ENCODE measurements around the gene BCL2L12. TPM values are rescaled to one million over a fixed set of nuclear protein-coding genes. Genes with fewer than 3 reads are reported as not detected.

BCL2L12 gene
- total RNA-seq, 4 donors from 2014 or later: 4.2 to 9.9 (median 6.0) TPM

DNA sequence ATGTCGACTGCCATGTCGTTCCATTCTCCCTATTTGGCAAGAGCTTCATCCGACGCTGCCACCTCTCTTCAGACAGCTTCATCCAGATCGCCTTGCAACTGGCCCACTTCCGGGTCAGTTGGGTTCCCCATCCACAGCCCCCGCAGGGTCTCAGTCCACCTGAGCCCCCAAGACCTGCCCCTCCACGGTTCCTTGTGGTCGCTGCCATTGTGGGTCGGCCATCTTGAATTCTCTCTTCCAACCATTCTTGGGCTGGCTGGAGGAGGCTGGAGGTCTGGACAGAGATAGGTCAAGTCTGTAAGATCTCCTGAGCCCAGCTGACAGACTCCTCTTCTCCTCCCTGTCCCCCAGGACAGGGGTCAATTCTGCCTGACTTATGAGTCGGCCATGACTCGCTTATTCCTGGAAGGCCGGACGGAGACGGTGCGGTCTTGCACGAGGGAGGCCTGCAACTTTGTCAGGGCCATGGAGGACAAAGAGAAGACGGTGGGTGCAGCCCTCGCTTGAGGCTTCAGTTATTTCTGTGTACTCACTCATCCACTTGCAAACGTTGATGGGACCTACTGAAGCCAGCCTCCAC is 44.7 kb downstream of the BCL2L12 start:
- TF ChIP-seq, protein P1, sequence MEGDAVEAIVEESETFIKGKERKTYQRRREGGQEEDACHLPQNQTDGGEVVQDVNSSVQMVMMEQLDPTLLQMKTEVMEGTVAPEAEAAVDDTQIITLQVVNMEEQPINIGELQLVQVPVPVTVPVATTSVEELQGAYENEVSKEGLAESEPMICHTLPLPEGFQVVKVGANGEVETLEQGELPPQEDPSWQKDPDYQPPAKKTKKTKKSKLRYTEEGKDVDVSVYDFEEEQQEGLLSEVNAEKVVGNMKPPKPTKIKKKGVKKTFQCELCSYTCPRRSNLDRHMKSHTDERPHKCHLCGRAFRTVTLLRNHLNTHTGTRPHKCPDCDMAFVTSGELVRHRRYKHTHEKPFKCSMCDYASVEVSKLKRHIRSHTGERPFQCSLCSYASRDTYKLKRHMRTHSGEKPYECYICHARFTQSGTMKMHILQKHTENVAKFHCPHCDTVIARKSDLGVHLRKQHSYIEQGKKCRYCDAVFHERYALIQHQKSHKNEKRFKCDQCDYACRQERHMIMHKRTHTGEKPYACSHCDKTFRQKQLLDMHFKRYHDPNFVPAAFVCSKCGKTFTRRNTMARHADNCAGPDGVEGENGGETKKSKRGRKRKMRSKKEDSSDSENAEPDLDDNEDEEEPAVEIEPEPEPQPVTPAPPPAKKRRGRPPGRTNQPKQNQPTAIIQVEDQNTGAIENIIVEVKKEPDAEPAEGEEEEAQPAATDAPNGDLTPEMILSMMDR (IDR thresholded peaks at IDR 0.05): no peak

DNA sequence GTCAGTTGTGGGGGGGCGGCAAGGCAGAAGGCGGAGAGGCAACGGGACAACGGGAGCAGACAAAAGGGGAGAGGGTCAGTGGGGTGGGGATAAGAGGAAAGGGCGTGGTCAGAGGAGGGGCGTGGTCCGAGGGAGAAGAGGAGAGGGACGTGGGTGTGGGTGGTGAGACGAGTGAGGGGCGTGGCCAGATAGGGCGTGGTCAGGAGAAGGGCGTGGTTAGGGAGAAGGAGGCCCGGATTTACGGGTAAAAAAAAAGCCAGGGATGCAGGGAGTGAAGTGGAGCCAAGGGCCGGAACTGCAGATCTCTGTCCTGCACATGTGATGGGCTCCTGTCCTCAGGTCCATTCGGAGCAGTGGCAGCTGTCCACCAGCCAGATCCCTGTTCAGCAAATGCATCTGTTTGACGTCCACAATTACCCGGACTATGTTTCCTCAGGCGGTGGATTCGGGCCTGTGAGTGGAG is 46.7 kb downstream of the BCL2L12 start:
- 51% methylated on average over 20 of the region's 20 CpGs for WGBS
- no peaks in the 10 kb centered on the region for H3K27me3 ChIP-seq

More for the DNA sequence above, 44.7 kb downstream of the BCL2L12 start:
- intact Hi-C loops (cut with DNase I): no loop called here
- Histone ChIP-seq H3K27me3 (no peaks in the 10 kb centered on the region), H3K4me3 (no peak overlapping the region), H3K9me3 (no peaks in the 10 kb centered on the region), H3K27ac (replicated peaks in 1 of 4) (no peak overlapping the region), H3K4me1 (no peaks in the 10 kb centered on the region), H3K36me3 (peaks cover 0 to 3% (median 0%) of the 10 kb centered on the region in 4 donors)
- no peak for DNase-seq (ENCODE audit: extremely low spot score)
- 86% methylated on average over 20 of the region's 20 CpGs for WGBS

DNA sequence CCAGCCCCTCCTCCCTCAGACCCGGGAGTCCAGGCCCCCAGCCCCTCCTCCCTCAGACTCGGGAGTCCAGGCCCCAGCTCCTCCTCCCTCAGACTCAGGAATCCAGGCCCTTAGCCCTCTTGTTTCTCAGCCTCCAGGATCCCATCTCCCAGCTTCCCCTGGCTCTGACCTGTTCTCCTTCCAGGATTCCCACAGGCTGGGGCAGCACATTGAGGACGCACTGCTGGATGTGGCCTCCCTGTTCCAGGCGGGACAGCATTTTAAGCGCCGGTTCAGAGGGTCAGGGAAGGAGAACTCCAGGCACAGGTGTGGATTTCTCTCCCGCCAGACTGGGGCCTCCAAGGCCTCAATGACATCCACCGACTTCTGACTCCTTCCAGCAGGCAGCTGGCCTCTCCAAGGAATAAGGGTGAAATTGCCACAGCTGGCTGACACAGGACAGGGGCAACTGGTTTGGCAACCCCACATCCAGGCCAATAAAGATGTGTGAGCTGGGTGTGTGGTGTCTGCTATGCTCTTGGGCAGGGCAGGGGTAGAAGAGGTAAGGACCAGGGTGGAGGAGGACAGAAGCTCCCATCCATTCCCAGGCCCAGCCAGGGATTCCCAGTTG is 47.6 kb downstream of the BCL2L12 start:
- H3K4me1 ChIP-seq: peaks cover 0 to 11% (median 0%) of the 10 kb centered on the region in 4 donors
- no peaks in the 10 kb centered on the region for H3K9me3 ChIP-seq
- H3K36me3 ChIP-seq: no peaks in the 10 kb centered on the region
- TF ChIP-seq, protein P1 (IDR thresholded peaks at IDR 0.05): no peak
- no peak for TF ChIP-seq POLR2A (IDR thresholded peaks at IDR 0.05; ENCODE audit: low read depth)
- TF ChIP-seq POLR2AphosphoS5 (IDR thresholded peaks at IDR 0.05): no peak
- TF ChIP-seq EP300 (IDR thresholded peaks at IDR 0.05): no peak
- no peak for DNase-seq (ENCODE audit: extremely low spot score)
- no peak overlapping the region for H3K27ac ChIP-seq (replicated peaks in 1 of 4)
- WGBS: 74% methylated on average over 6 of the region's 8 CpGs
- no peak overlapping the region for H3K4me3 ChIP-seq
- intact Hi-C loops (cut with DNase I): no loop called here
- no peaks in the 10 kb centered on the region for H3K27me3 ChIP-seq

More for the DNA sequence above, 46.7 kb downstream of the BCL2L12 start:
- no peak overlapping the region for H3K27ac ChIP-seq (replicated peaks in 1 of 4)
- H3K4me1 ChIP-seq: peaks cover 0 to 3% (median 0%) of the 10 kb centered on the region in 4 donors
- DNase-seq (ENCODE audit: extremely low spot score): no peak
- TF ChIP-seq EP300 (IDR thresholded peaks at IDR 0.05) (no peak), POLR2A (IDR thresholded peaks at IDR 0.05; ENCODE audit: low read depth) (no peak), POLR2AphosphoS5 (IDR thresholded peaks at IDR 0.05) (no peak)
- TF ChIP-seq, protein P1 (IDR thresholded peaks at IDR 0.05): no peak
- intact Hi-C loops (cut with DNase I): no loop called here
- H3K9me3 ChIP-seq: no peaks in the 10 kb centered on the region
- no peak overlapping the region for H3K4me3 ChIP-seq
- no peaks in the 10 kb centered on the region for H3K36me3 ChIP-seq

DNA sequence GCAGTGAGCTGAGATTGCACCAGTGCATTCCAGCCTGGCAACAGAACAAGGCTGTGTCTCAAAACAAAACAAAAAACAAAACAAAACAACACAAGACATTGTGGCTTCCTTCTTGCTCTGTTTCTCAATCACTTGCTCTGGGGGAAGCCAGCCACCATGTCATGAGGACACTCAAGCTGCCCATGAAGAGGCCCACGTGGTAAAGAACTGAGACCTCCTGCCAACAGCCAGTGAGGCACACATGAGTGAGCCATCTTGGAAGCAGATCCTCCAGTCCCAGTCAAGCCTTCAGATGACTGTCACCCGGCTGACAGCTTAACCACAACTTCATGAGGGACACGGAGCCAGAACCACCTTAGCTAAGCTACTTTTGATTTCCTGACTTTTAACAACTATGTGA is 50.4 kb downstream of the BCL2L12 start:
- intact Hi-C loops (cut with DNase I): no loop called here
- TF ChIP-seq EP300 (IDR thresholded peaks at IDR 0.05): no peak
- no peak for TF ChIP-seq POLR2A (IDR thresholded peaks at IDR 0.05; ENCODE audit: low read depth)
- TF ChIP-seq, protein P1 (IDR thresholded peaks at IDR 0.05): no peak
- no peak for TF ChIP-seq POLR2AphosphoS5 (IDR thresholded peaks at IDR 0.05)
- Histone ChIP-seq H3K36me3 (no peaks in the 10 kb centered on the region), H3K27me3 (no peaks in the 10 kb centered on the region), H3K27ac (replicated peaks in 1 of 4) (no peak overlapping the region), H3K4me1 (peaks cover 0 to 11% (median 0%) of the 10 kb centered on the region in 4 donors), H3K9me3 (no peaks in the 10 kb centered on the region), H3K4me3 (no peak overlapping the region)
- WGBS: 85% methylated on average over 3 of the region's 3 CpGs
- no peak for DNase-seq (ENCODE audit: extremely low spot score)
